Spinal cord (tissue), 10 donors: ENCODE measurements around the gene COG5. TPM values are rescaled to one million over a fixed set of nuclear protein-coding genes. Genes with fewer than 3 reads are reported as not detected.

Experiments
- DNase-seq, 6 donors: peaks; one replicate each; pipeline versions ENCODE4 v3.0.0 to v3.0.0-alpha.2; 2013 to 2015; ENCODE audit warnings: low spot score in 6 of 6, low read depth in 4 of 6
- H3K27ac ChIP-seq: one replicate; pipeline ENCODE4 v1.5.1; 2013; ENCODE audit warnings: low read depth, low read length, control low read depth
- H3K27me3 ChIP-seq: one replicate; pipeline ENCODE4 v1.6.1; 2013; ENCODE audit warnings: low read length; ENCODE audit not compliant: control insufficient read depth, insufficient read depth
- H3K36me3 ChIP-seq: one replicate; pipeline ENCODE4 v1.6.1; 2013; ENCODE audit warnings: low read length; ENCODE audit not compliant: control insufficient read depth, insufficient read depth
- H3K4me1 ChIP-seq: one replicate; pipeline ENCODE4 v1.6.1; 2013; ENCODE audit warnings: low read length; ENCODE audit not compliant: control insufficient read depth, insufficient read depth
- H3K4me3 ChIP-seq: one replicate; pipeline ENCODE4 v1.5.1; 2013; ENCODE audit warnings: low read depth, low read length, control low read depth
- H3K9me3 ChIP-seq: one replicate; pipeline ENCODE4 v1.6.1; 2013; ENCODE audit warnings: low read length; ENCODE audit not compliant: control insufficient read depth, insufficient read depth
- WGBS: methylation state at CpG from one replicate; pipeline ENCODE4 v1.1.5; 2013; ENCODE audit warnings: missing lambda C conversion rate; ENCODE audit not compliant: insufficient coverage; 5-methylcytosine and 5-hydroxymethylcytosine counted together
- polyA plus RNA-seq, 2 donors: library from polyadenylated mRNA; unstranded; fragments of 120-200 nt; gene quantifications; one replicate each; pipeline ENCODE4 v1.2.1, GENCODE V29; 2013; ENCODE audit not compliant: insufficient read length in 2 of 2
- total RNA-seq, 2 donors: library from RNA; depleted of rRNA in 1 of 2; stranded (reverse); fragments of 120-200 nt in 1 of 2; fragments of >200 nt in 1 of 2; gene quantifications; one replicate each; pipeline versions ENCODE4 v1.2.3 to v1.2.4, GENCODE V29; 2013 to 2014
- donor health status: healthy.

The COG5 gene
- total and polyA plus RNA-seq, 4 donors = 18.9 to 48.2 (median 31.5) TPM

- Histone ChIP-seq H3K9me3 (no peaks in the 10 kb centered on the region), H3K4me1 (no peaks in the 10 kb centered on the region), H3K36me3 (peaks cover 5% of the 10 kb centered on the region), H3K27ac (no peak overlapping the region), H3K4me3 (no peak overlapping the region), H3K27me3 (no peaks in the 10 kb centered on the region)
- DNase-seq = no peak
- 100% methylated on average over 3 of the region's 6 CpGs for WGBS
Measured at GRCh38 chr7:107206136-107206535, 357.6 kb downstream of the COG5 start.

- Histone ChIP-seq H3K4me3 (no peak overlapping the region), H3K27me3 (no peaks in the 10 kb centered on the region), H3K9me3 (no peaks in the 10 kb centered on the region), H3K27ac (no peak overlapping the region), H3K4me1 (no peaks in the 10 kb centered on the region), H3K36me3 (peaks cover 8% of the 10 kb centered on the region)
- DNase-seq = no peak
- WGBS = no CpG with 5 or more reads among the region's 7 CpGs
Measured at GRCh38 chr7:107203607-107204006, 360.1 kb downstream of the COG5 start.

GRCh38 chr7:107201795-107202450 lies 361.8 kb downstream of the COG5 start:
- DNase-seq = peak in 4 of 6 donors; percentile 17 to 80 (median 47)
- 17% methylated on average over 1 of the region's 4 CpGs for WGBS
- no peak overlapping the region for H3K4me3 ChIP-seq
- H3K27ac ChIP-seq = no peak overlapping the region
- H3K4me1 ChIP-seq = no peaks in the 10 kb centered on the region
- peaks cover 6% of the 10 kb centered on the region for H3K36me3 ChIP-seq
- no peaks in the 10 kb centered on the region for H3K9me3 ChIP-seq
- no peaks in the 10 kb centered on the region for H3K27me3 ChIP-seq

GRCh38 chr7:107196834-107197610 lies 366.7 kb downstream of the COG5 start:
- H3K4me3 ChIP-seq = no peak overlapping the region

GRCh38 chr7:107194052-107194451 lies 369.7 kb downstream of the COG5 start:
- Histone ChIP-seq H3K36me3 (peaks cover 14% of the 10 kb centered on the region), H3K27ac (no peak overlapping the region), H3K9me3 (no peaks in the 10 kb centered on the region), H3K4me1 (no peaks in the 10 kb centered on the region), H3K4me3 (no peak overlapping the region), H3K27me3 (no peaks in the 10 kb centered on the region)
- peak in 2 of 6 donors; percentile 16 to 49 for DNase-seq
- WGBS = no CpG with 5 or more reads among the region's 1 CpG

More at GRCh38 chr7:107196834-107197610, 366.7 kb downstream of the COG5 start:
- 93% methylated on average over 9 of the region's 10 CpGs for WGBS
- Histone ChIP-seq H3K36me3 (peaks cover 16% of the 10 kb centered on the region), H3K27me3 (no peaks in the 10 kb centered on the region), H3K27ac (no peak overlapping the region), H3K4me1 (no peaks in the 10 kb centered on the region), H3K9me3 (no peaks in the 10 kb centered on the region)
- DNase-seq = no peak

- Histone ChIP-seq H3K9me3 (no peaks in the 10 kb centered on the region), H3K4me1 (no peaks in the 10 kb centered on the region), H3K36me3 (peaks cover 3% of the 10 kb centered on the region), H3K27ac (no peak overlapping the region), H3K27me3 (no peaks in the 10 kb centered on the region), H3K4me3 (no peak overlapping the region)
- no peak for DNase-seq
- 100% methylated on average over 1 of the region's 2 CpGs for WGBS
Measured at GRCh38 chr7:107190090-107190489, 373.6 kb downstream of the COG5 start.

GRCh38 chr7:107187774-107188173 lies 375.9 kb downstream of the COG5 start:
- H3K36me3 ChIP-seq = peaks cover 6% of the 10 kb centered on the region
- no peak for DNase-seq
- no peak overlapping the region for H3K27ac ChIP-seq
- H3K9me3 ChIP-seq = no peaks in the 10 kb centered on the region
- WGBS = 100% methylated on average over 1 of the region's 2 CpGs
- no peaks in the 10 kb centered on the region for H3K27me3 ChIP-seq
- H3K4me3 ChIP-seq = no peak overlapping the region
- H3K4me1 ChIP-seq = no peaks in the 10 kb centered on the region

- no peaks in the 10 kb centered on the region for H3K27me3 ChIP-seq
- H3K36me3 ChIP-seq = peaks cover 5% of the 10 kb centered on the region
- no CpG with 5 or more reads among the region's 4 CpGs for WGBS
- DNase-seq = no peak
- H3K9me3 ChIP-seq = no peaks in the 10 kb centered on the region
- no peaks in the 10 kb centered on the region for H3K4me1 ChIP-seq
- no peak overlapping the region for H3K4me3 ChIP-seq
- H3K27ac ChIP-seq = no peak overlapping the region
Measured at GRCh38 chr7:107186240-107186639, 377.5 kb downstream of the COG5 start.

DNA sequence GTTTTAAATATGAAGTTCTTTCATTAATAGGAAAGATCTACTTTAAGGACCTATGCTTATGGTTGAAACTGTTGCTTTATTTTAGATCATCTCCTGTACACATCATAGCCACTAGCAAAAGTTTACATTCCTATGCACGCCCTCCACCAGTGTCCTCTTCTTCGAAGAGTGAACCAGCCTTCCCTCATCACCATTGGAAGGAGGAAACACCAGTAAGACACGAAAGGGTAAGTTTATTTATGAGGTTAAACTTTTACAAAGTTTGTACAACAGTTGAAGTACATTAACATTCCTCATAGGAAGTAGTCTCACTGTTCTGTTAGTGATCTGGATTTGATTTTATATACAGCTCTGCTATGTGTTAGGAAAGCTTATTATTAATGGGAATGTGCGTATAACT lies 378.0 kb downstream of the COG5 start:
- no peak overlapping the region for H3K4me3 ChIP-seq
- H3K27me3 ChIP-seq = no peaks in the 10 kb centered on the region
- WGBS = no CpG with 5 or more reads among the region's 4 CpGs
- no peaks in the 10 kb centered on the region for H3K9me3 ChIP-seq
- H3K4me1 ChIP-seq = no peaks in the 10 kb centered on the region
- no peak overlapping the region for H3K27ac ChIP-seq
- H3K36me3 ChIP-seq = peaks cover 7% of the 10 kb centered on the region
- no peak for DNase-seq

- H3K36me3 ChIP-seq = peaks cover 7% of the 10 kb centered on the region
- no CpG with 5 or more reads among the region's 5 CpGs for WGBS
- no peak overlapping the region for H3K27ac ChIP-seq
- H3K4me1 ChIP-seq = peaks cover 3% of the 10 kb centered on the region
- no peaks in the 10 kb centered on the region for H3K27me3 ChIP-seq
- DNase-seq = no peak
- no peak overlapping the region for H3K4me3 ChIP-seq
- no peaks in the 10 kb centered on the region for H3K9me3 ChIP-seq
Measured at GRCh38 chr7:107181172-107181571, 382.5 kb downstream of the COG5 start.
